CD4-positive, alpha-beta T cell treated with Interleukin-17A for 4 hours (primary cell): ENCODE measurements around the gene LPP.

Source experiments
- DNase-seq: peaks from one replicate; pipeline ENCODE4 v3.0.0-alpha.2; 2020; ENCODE audit warnings: mixed read lengths

LPP gene

GRCh38 chr3:188199386-188199785 is 45.4 kb downstream of the LPP start:
- DNase-seq, result no peak

DNA sequence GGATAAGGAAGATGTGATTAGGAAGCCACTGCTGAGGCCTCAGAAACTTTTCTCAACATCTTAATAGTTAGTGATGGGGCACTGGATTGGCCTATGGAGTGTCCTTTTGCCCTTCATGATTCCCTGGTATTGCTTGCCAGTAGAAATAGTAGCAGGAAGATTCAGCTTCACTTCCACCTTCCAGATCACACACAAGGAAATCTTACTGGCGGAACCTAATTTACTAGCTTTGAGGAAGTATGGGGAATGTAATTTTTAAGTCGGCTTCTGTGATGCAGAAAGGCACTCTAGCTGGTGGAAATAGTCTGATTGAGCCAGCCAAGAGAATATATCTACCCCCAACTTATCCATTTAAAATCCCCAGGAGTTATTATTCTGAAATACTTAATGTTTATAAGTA is 46.5 kb downstream of the LPP start:
- no peak for DNase-seq

GRCh38 chr3:188202358-188203138 is 48.6 kb downstream of the LPP start:
- DNase-seq, result no peak

DNA sequence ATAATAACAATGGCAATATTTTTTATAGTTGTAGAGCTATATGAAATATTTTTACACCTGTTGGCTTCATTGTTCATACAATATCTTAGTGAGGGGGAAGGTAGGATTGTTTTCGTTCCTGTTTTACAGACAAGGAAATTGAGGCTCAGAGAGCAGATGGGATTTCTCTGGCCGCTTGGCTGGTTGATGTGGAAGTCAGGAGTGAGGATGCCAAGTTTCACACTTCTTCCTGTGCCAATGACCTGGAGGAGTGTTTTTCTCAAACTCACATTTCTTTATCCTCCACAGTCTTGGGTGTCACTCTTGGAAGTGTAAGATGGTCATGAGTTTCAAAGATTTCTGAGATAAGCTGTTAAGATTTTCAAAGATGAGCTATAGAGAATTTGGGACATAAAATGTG is 50.6 kb downstream of the LPP start:
- no peak for DNase-seq

GRCh38 chr3:188205992-188206416 is 52.0 kb downstream of the LPP start:
- DNase-seq, result no peak

- no peak for DNase-seq
These were observed 52.8 kb downstream of the LPP start for GRCh38 chr3:188206787-188207186.

DNA sequence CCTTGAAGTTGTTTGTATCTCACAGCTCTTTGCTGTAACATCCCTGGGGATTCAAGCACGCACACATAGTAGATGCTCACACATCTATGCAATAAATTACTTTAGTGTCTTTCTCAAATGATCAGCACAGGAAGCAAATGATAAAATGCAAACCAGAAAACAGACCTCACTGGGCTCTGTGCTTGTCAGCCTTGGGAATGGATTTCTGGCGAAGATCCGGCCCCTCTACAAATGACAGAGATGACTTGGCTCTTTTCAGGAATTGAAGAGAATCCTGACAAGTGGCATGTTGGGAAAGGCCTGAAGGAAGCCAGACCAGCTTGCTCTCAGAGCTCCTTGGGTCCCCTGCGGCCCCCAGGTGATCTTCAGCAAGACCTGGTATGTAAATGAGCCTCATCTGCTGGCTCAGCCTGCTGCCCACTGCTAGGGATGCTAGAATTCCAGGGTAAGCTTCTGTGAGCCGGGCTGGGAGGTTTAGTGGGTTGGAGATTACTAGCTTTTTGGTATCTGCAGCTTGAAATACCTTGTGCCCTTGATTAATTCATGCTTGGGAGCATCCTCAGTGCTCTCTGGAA is 54.1 kb downstream of the LPP start:
- no peak for DNase-seq

- no peak for DNase-seq
These were observed 54.6 kb downstream of the LPP start for GRCh38 chr3:188208516-188208981.

- DNase-seq, result no peak
These were observed 55.1 kb downstream of the LPP start for GRCh38 chr3:188209034-188209433.

GRCh38 chr3:188209740-188210139 is 55.8 kb downstream of the LPP start:
- DNase-seq, result no peak

DNA sequence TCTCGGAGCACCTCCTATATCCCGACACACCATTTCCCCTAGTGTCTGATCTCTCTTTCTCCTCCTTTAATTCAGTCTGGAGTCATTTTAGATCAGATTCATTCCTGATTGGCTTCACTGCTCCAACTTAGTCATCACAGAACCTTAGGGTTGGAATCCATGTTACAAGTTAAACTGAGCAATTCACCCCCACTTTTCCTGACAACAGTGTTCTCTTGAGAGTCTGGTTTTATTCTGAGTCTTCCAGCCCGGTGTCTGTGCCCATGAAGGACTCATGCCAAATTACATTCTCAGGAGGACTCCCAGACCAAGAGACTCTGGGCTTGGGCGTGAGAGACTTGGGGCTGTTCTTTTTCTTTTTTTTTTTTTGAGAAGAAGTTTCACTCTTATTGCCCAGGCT is 57.5 kb downstream of the LPP start:
- no peak for DNase-seq

DNA sequence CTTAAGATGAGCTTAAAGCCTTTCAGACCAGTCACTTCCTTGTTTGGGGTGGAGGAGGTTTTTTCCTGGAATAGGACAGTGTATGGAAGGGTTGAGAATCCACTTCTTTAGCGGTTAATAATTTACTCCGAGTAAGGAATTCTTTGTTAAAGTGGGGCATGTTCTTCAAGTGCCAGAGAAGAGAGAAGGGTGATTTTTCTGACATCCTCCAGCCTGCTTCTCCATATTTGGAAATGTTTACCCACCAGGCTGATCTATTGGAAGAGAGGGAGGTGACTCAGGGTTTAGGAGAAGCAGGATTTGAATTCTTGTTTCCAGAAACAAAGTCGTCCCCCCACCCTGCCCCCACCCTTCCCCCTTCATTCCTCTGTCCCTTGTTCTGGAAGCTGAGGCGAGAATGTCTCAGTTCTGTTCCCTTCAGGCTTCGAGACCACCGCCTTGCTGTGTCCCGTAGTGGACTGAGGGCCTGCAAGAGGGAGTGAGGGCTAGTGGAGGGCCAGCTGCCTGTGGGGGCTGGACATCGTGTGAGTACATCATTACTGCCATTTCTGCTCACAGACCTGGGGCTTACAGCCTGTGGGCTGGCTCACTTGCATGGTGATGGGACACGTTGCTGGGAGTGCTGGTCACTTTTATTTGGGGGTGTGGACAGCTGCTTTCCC is 58.5 kb downstream of the LPP start:
- no peak for DNase-seq

GRCh38 chr3:188214442-188214841 is 60.5 kb downstream of the LPP start:
- no peak for DNase-seq

GRCh38 chr3:188215129-188215528 is 61.2 kb downstream of the LPP start:
- DNase-seq, result no peak

DNA sequence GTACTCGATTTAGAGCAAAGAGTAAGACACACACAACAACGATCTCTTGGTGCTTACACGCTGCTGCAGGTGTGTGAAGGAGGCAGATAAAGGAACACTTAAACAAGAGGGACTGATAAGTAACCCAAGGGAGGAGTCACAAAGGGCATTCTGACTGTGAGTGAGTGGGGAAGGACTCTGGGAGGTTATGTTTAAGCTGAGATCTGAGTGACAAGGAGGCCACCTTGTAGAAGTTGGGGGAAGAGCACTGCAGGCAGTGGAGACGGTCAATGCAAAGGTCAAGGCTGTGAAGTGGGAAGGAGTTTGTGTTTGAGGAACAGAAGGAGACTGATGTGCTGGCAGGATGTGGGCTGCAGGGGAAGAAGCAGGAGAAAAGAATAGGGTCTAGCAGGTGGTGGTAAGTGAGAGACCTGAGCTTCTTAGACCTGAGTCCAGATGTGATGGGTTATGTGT is 63.1 kb downstream of the LPP start:
- DNase-seq, result no peak

- no peak for DNase-seq
These were observed 63.8 kb downstream of the LPP start for GRCh38 chr3:188217726-188218125.

- no peak for DNase-seq
These were observed 64.6 kb downstream of the LPP start for GRCh38 chr3:188218603-188219002.

GRCh38 chr3:188219147-188219546 is 65.2 kb downstream of the LPP start:
- no peak for DNase-seq

DNA sequence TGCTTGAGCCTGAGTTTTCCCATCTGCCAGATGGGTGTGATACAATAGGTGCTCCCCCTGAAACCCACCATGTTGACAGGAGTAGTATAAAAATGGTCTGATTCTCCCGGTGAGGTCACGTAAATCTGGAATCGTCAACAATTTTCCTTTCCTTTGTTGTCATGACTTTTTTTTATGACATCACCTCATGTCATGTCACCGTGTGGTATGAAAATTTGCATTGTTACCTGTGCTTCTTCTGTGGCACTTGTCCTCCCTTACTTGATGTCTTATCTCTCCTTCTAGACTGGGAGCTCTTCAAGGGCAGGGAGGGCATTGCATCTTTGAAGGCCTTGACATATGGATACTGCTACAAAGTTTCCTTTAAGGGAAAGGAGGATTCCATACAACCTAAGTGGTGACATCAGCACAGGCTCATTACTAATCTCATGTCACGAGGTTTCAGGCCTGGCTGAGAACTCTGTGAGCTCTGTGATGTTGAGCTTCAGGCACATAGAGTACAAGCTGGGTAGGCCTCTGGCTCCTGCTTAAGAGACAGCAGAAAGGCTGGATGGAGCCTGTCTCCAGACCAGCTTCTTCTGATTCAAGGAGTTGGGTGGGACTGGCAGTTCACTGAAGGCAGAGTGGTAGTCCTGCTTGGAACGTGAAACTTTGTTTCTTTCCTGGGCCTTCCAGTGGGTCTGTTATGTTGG is 66.3 kb downstream of the LPP start:
- no peak for DNase-seq

- DNase-seq, result no peak
These were observed 67.2 kb downstream of the LPP start for GRCh38 chr3:188220988-188221818.

- DNase-seq, result no peak
These were observed 70.0 kb downstream of the LPP start for GRCh38 chr3:188223936-188224335.

- no peak for DNase-seq
These were observed 73.5 kb downstream of the LPP start for GRCh38 chr3:188227442-188227841.
